MM.1S (cell line): Measurements from ENCODE around the gene CLN3.
"Not testable (repeated sequence)": the region's sequence is repeated elsewhere in the genome, so short reads cannot be mapped to it uniquely, and the experiment has no call there.

Source experiments
- DNase-seq: peaks from one replicate; pipeline ENCODE4 v3.0.0-alpha.2; 2015
- H2AFZ ChIP-seq: fragments of 300-600 bp; sonication (generic); 2 replicates; pipeline ENCODE4 v1.6.0; 2016; ENCODE audit warnings: antibody characterized with exemption, low read length
- H3F3A ChIP-seq: fragments of 300-600 bp; sonication (generic); 2 replicates; pipeline ENCODE4 v1.6.1; 2016; ENCODE audit warnings: mild to moderate bottlenecking, antibody characterized with exemption, low read length, moderate library complexity, mixed read lengths; ENCODE audit not compliant: insufficient read depth
- H3K27ac ChIP-seq: fragments of 300-600 bp; sonication (generic); 2 replicates; pipeline ENCODE4 v1.5.1; 2016; ENCODE audit warnings: mild to moderate bottlenecking, low read length
- H3K27me3 ChIP-seq: fragments of 300-600 bp; sonication (generic); replicated peaks from 2 replicates; pipeline ENCODE4 v1.6.0; 2016; ENCODE audit warnings: low read length; ENCODE audit not compliant: insufficient read depth
- H3K36me3 ChIP-seq: fragments of 300-600 bp; sonication (generic); replicated peaks from 2 replicates; pipeline ENCODE4 v1.6.1; 2016; ENCODE audit warnings: mild to moderate bottlenecking, low read length, mixed read lengths; ENCODE audit not compliant: insufficient read depth
- H3K4me1 ChIP-seq: fragments of 300-600 bp; sonication (generic); 2 replicates; pipeline ENCODE4 v1.6.1; 2016; ENCODE audit warnings: low read length, mixed read lengths
- H3K4me2 ChIP-seq: fragments of 300-600 bp; sonication (generic); 2 replicates; pipeline ENCODE4 v1.6.0; 2016; ENCODE audit warnings: low read depth, low read length
- H3K4me3 ChIP-seq: fragments of 300-600 bp; sonication (generic); 2 replicates; pipeline ENCODE4 v1.5.1; 2016; ENCODE audit warnings: low read length, mixed read lengths
- H3K79me2 ChIP-seq: fragments of 300-600 bp; sonication (generic); 2 replicates; pipeline ENCODE4 v1.6.1; 2016; ENCODE audit warnings: mixed run types, low read length, mixed read lengths
- H3K9ac ChIP-seq: fragments of 300-600 bp; sonication (generic); 2 replicates; pipeline ENCODE4 v1.6.1; 2016; ENCODE audit warnings: low read length, mixed read lengths
- H3K9me2 ChIP-seq: fragments of 300-600 bp; sonication (generic); replicated peaks from 2 replicates; pipeline ENCODE4 v1.6.1; 2016; ENCODE audit warnings: mild to moderate bottlenecking, low read length, mixed read lengths; ENCODE audit not compliant: insufficient read depth
- H3K9me3 ChIP-seq: fragments of 300-600 bp; sonication (generic); replicated peaks from 2 replicates; pipeline ENCODE4 v1.6.1; 2016; ENCODE audit warnings: mild to moderate bottlenecking, low read length, mixed read lengths; ENCODE audit not compliant: insufficient read depth
- H4K20me1 ChIP-seq: fragments of 300-600 bp; sonication (generic); 2 replicates; pipeline ENCODE4 v1.6.1; 2016; ENCODE audit warnings: mild to moderate bottlenecking, low read length, moderate library complexity, mixed read lengths; ENCODE audit not compliant: insufficient read depth
- EZH2 ChIP-seq: fragments of 300-600 bp; sonication (generic); optimal IDR thresholded peaks from 2 replicates; pipeline ENCODE3; 2017; ENCODE audit warnings: low read depth, mild to moderate bottlenecking, antibody characterized with exemption, low read length, mixed read lengths
- EZH2phosphoT487 ChIP-seq: fragments of 300-600 bp; sonication (generic); IDR thresholded peaks from 2 replicates; pipeline ENCODE4 v1.6.1; 2018; ENCODE audit warnings: antibody characterized with exemption, low read length
- TF ChIP-seq, protein P1 (sequence below): fragments of 300-600 bp; sonication (generic); IDR thresholded peaks from 2 replicates; pipeline ENCODE4 v1.5.1; 2016; ENCODE audit warnings: antibody characterized with exemption, low read length, mixed read lengths

Gene CLN3

DNA sequence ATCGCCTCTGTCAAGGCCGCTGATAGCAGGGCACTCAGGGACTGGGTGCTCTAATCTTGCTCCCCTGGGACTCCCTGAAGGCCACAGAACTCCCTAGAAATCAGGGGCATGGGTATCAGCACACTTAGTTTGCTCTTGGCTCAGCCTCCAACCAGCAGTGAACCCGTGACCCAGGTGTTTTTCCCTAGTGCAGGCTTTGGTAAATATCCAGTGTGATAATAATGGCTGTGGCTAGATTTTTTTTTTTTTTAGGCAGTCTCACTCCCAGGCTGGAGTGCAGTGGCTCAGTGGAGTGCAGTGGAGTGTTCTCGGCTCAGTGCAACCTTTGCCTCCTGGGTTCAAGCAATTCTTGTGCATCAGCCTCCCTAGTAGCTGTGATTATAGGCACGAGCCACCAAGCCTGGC, 36.6 kb upstream of the CLN3 start:
- Histone ChIP-seq H3K27ac (no peak overlapping the region), H3K36me3 (no peaks in the 10 kb centered on the region), H2AFZ (no peak overlapping the region), H3K4me2 (no peak overlapping the region), H3K4me1 (no peaks in the 10 kb centered on the region), H3K4me3 (no peak overlapping the region), H3K9me3 (no peaks in the 10 kb centered on the region), H3K9me2 (no peaks in the 10 kb centered on the region), H3K9ac (no peak overlapping the region), H3K27me3 (no peaks in the 10 kb centered on the region), H3K79me2 (no peaks in the 10 kb centered on the region), H4K20me1 (no peaks in the 10 kb centered on the region), H3F3A (no peaks in the 10 kb centered on the region)
- TF ChIP-seq EZH2, result no peak
- TF ChIP-seq EZH2phosphoT487, result no peak
- TF ChIP-seq, protein P1, sequence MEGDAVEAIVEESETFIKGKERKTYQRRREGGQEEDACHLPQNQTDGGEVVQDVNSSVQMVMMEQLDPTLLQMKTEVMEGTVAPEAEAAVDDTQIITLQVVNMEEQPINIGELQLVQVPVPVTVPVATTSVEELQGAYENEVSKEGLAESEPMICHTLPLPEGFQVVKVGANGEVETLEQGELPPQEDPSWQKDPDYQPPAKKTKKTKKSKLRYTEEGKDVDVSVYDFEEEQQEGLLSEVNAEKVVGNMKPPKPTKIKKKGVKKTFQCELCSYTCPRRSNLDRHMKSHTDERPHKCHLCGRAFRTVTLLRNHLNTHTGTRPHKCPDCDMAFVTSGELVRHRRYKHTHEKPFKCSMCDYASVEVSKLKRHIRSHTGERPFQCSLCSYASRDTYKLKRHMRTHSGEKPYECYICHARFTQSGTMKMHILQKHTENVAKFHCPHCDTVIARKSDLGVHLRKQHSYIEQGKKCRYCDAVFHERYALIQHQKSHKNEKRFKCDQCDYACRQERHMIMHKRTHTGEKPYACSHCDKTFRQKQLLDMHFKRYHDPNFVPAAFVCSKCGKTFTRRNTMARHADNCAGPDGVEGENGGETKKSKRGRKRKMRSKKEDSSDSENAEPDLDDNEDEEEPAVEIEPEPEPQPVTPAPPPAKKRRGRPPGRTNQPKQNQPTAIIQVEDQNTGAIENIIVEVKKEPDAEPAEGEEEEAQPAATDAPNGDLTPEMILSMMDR, result no peak
- DNase-seq, result no peak

DNA sequence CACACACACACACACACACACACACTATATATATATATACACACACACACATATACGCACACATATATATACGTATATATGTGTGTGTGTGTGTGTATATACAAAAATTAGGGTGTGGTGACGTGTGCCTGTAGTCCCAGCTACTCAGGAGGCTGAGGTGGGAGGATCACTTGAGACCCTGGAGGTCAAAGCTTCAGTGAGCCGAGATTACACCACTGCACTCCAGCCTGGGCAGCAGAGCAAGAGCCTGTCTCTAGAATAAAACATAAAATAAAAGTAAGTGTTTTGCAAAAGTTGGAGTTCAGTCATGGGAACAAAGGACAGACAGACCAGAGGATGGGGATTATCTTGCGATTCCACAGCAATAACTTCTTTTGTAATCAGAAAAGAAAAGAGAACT, 36.1 kb upstream of the CLN3 start:
- no peak for DNase-seq
- H3K79me2 ChIP-seq, result no peaks in the 10 kb centered on the region
- H3F3A ChIP-seq, result no peaks in the 10 kb centered on the region
- H3K4me1 ChIP-seq, result no peaks in the 10 kb centered on the region
- no peak overlapping the region for H2AFZ ChIP-seq
- H3K9me3 ChIP-seq, result no peaks in the 10 kb centered on the region
- H3K4me3 ChIP-seq, result no peak overlapping the region
- TF ChIP-seq, protein P1, result no peak
- no peak for TF ChIP-seq EZH2
- no peak overlapping the region for H3K27ac ChIP-seq
- no peak overlapping the region for H3K4me2 ChIP-seq
- H3K9me2 ChIP-seq, result no peaks in the 10 kb centered on the region
- H3K36me3 ChIP-seq, result no peaks in the 10 kb centered on the region
- H3K27me3 ChIP-seq, result no peaks in the 10 kb centered on the region
- H3K9ac ChIP-seq, result no peak overlapping the region
- no peaks in the 10 kb centered on the region for H4K20me1 ChIP-seq

DNA sequence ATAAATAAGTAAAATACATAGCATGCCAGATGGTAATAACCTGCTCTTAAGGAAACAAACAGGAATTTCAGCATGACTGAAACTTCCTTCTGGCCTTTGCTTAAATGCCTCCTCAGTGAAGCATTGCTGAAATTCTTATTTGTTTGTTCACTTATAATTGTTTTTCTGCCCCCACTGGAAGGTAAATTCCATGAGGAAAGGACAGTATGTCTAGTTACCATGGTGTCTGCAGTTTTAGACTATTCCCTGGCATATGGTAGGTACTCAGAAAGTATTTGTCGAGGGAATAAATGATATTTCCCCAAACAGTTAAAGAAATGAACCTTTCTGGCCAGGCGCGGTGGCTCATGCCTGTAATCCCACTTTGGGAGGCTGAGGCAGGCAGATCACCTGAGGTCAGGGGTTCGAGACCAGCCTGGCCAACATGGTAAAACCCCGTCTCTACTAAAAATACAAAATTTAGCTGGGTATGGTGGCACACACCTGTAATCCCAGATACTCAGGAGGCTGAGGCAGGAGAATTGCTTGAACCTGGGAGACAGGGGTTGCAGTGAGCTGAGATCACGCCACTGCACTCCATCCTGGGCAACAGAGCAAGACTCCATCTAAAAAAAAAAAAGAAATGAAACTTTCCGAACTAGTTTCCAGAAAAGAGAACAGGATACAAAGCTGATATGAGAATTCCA, 35.4 kb upstream of the CLN3 start:
- not testable (repeated sequence) for H3K9me3 ChIP-seq, H3K4me1 ChIP-seq, H3K9me2 ChIP-seq, H3K4me2 ChIP-seq, H3K4me3 ChIP-seq, H3K27me3 ChIP-seq, H3K79me2 ChIP-seq, H3F3A ChIP-seq, DNase-seq, H4K20me1 ChIP-seq, H3K9ac ChIP-seq, H3K27ac ChIP-seq, H3K36me3 ChIP-seq, H2AFZ ChIP-seq

DNA sequence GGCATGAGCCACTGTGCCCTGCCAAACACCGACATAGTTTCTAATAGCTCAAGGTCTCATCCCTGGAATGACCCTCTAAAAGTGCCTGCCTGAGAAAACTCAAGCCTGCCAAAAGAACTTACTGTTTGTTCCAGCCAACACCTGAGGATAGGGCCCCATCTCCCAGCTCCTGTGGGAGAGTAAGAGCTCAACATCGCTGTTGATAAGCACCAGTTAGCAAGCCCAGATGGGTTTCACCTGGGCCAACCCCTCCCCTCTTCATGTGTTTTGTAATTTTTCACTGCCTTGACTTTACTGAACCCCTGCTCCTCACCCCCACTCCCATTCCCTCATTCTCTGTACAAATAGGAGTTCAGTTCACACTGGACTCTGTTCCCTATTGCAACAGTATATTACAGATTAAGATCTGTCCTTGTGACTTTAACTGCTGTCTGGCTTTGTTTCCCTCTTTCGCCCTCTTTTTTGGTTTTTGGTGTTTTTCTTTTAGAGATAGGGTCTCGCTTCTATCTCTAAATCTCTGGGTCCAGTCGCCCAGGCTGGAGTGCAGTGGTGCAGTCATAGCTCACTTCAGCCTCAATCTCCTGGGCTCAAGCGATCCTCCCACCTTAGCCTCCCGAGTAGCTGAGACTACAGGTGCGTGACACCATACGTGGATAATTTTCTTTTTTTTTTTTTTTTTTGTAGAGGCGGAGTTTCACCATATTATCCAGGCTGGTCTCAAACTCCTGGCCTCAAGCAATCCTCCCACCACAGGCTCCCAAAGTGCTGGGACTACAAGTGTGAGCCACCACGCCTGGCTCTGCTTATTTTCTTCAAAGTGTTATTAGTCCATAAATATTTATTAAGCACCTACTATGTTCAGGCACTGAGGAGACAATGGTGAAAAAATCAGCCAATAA, 34.6 kb upstream of the CLN3 start:
- Histone ChIP-seq H3F3A (no peaks in the 10 kb centered on the region), H3K4me2 (no peak overlapping the region), H4K20me1 (no peaks in the 10 kb centered on the region), H3K4me1 (no peaks in the 10 kb centered on the region), H3K27ac (no peak overlapping the region), H3K27me3 (no peaks in the 10 kb centered on the region), H2AFZ (no peak overlapping the region), H3K79me2 (no peaks in the 10 kb centered on the region), H3K9me2 (no peaks in the 10 kb centered on the region), H3K9ac (no peak overlapping the region), H3K36me3 (no peaks in the 10 kb centered on the region), H3K4me3 (no peak overlapping the region), H3K9me3 (no peaks in the 10 kb centered on the region)
- no peak for DNase-seq
- TF ChIP-seq, protein P1, result no peak
- TF ChIP-seq EZH2 (no peak), EZH2phosphoT487 (no peak)
